ENCODE results near the gene GALM. TPM values are rescaled to one million over a fixed set of nuclear protein-coding genes. Genes with fewer than 3 reads are reported as not detected.

The GALM gene
- polyA plus RNA-seq, 3 donors, result 3.0 to 3.6 (median 3.1) TPM

GRCh38 chr2:38621018-38621417 is 44.9 kb upstream of the GALM start:
- H3K27me3 Mint-ChIP-seq (ENCODE audit: low read depth in 3 of 3), result peaks cover 0 to 16% (median 14%) of the 10 kb centered on the region in 3 donors
- no peak for DNase-seq

GRCh38 chr2:38622210-38622609 is 43.7 kb upstream of the GALM start:
- no peak overlapping the region for H3K9ac ChIP-seq (ENCODE audit: insufficient read depth, low read length, poor library complexity, severe bottlenecking)
- Mint-ChIP-seq H3K36me3 (peaks cover 0 to 2% of the 10 kb centered on the region in 2 donors), H3K4me1 (peaks cover 52% of the 10 kb centered on the region), H3K27ac (peak overlapping the region in 4 of 7 donors; percentile 14 to 77 (median 44)), H3K9me3 (no peaks in the 10 kb centered on the region), H3K4me3 (peak overlapping the region in 1 of 2 donors; percentile 66), H3K27me3 (ENCODE audit: low read depth in 3 of 3) (peaks cover 3 to 20% (median 17%) of the 10 kb centered on the region in 3 donors)
- H3K27me3 ChIP-seq (ENCODE audit: control insufficient read depth in 2 of 2, insufficient read depth in 2 of 2, low read length in 2 of 2), result peaks cover 3 to 10% of the 10 kb centered on the region in 2 donors
- peak overlapping the region; percentile 66 for H3K4me2 ChIP-seq (replicated peaks; ENCODE audit: extremely low read depth, low read length, poor library complexity, severe bottlenecking)
- no CpG with 5 or more reads among the region's 3 CpGs for WGBS (ENCODE audit: insufficient coverage)
- peaks cover 47 to 53% of the 10 kb centered on the region in 2 donors for H3K4me1 ChIP-seq (ENCODE audit: control insufficient read depth in 1 of 2, insufficient read depth in 2 of 2, low read length in 2 of 2)
- no peaks in the 10 kb centered on the region for H3K36me3 ChIP-seq (replicated peaks in 1 of 2; ENCODE audit: control insufficient read depth in 1 of 2, insufficient read depth in 2 of 2, low read length in 2 of 2)
- no peaks in the 10 kb centered on the region for H3K79me2 ChIP-seq (ENCODE audit: insufficient read depth, low read length)
- H3K4me3 ChIP-seq (replicated peaks in 1 of 3; ENCODE audit: low read depth in 2 of 3, low read length in 3 of 3), result peak overlapping the region in 1 of 3 experiments; percentile 48
- TF ChIP-seq CTCF (IDR thresholded peaks at IDR 0.05), result no peak
- no peak overlapping the region for H2AFZ ChIP-seq (ENCODE audit: insufficient read depth, low read depth, low read length, poor library complexity, severe bottlenecking)
- DNase-seq, result peak; percentile 77 to 88 (median 87)
- H3K27ac ChIP-seq (ENCODE audit: low read depth in 1 of 2, low read length in 2 of 2), result no peak overlapping the region
- intact Hi-C loops (cut with micrococcal nuclease), result no loop called here
- peaks cover 6% of the 10 kb centered on the region for H4K20me1 ChIP-seq (ENCODE audit: insufficient read depth, low read length)
- no peaks in the 10 kb centered on the region for H3K9me3 ChIP-seq (replicated peaks in 1 of 2; ENCODE audit: control insufficient read depth in 1 of 2, insufficient read depth in 1 of 2, low read length in 2 of 2)

More at GRCh38 chr2:38621018-38621417, 44.9 kb upstream of the GALM start:
- Histone ChIP-seq H3K27me3 (ENCODE audit: control insufficient read depth in 2 of 2, insufficient read depth in 2 of 2, low read length in 2 of 2) (peaks cover 0 to 5% of the 10 kb centered on the region in 2 donors), H3K4me1 (ENCODE audit: control insufficient read depth in 1 of 2, insufficient read depth in 2 of 2, low read length in 2 of 2) (peaks cover 47 to 53% of the 10 kb centered on the region in 2 donors), H3K9me3 (replicated peaks in 1 of 2; ENCODE audit: control insufficient read depth in 1 of 2, insufficient read depth in 1 of 2, low read length in 2 of 2) (no peaks in the 10 kb centered on the region), H3K4me3 (replicated peaks in 1 of 3; ENCODE audit: low read depth in 2 of 3, low read length in 3 of 3) (no peak overlapping the region), H3K4me2 (replicated peaks; ENCODE audit: extremely low read depth, low read length, poor library complexity, severe bottlenecking) (no peak overlapping the region), H2AFZ (ENCODE audit: insufficient read depth, low read depth, low read length, poor library complexity, severe bottlenecking) (no peak overlapping the region), H3K36me3 (replicated peaks in 1 of 2; ENCODE audit: control insufficient read depth in 1 of 2, insufficient read depth in 2 of 2, low read length in 2 of 2) (no peaks in the 10 kb centered on the region), H3K9ac (ENCODE audit: insufficient read depth, low read length, poor library complexity, severe bottlenecking) (no peak overlapping the region), H3K79me2 (ENCODE audit: insufficient read depth, low read length) (no peaks in the 10 kb centered on the region), H4K20me1 (ENCODE audit: insufficient read depth, low read length) (peaks cover 6% of the 10 kb centered on the region), H3K27ac (ENCODE audit: low read depth in 1 of 2, low read length in 2 of 2) (no peak overlapping the region)
- intact Hi-C loops (cut with micrococcal nuclease), result no loop called here
- peaks cover 0 to 2% of the 10 kb centered on the region in 2 donors for H3K36me3 Mint-ChIP-seq
- no peak overlapping the region for H3K4me3 Mint-ChIP-seq
- no peaks in the 10 kb centered on the region for H3K9me3 Mint-ChIP-seq
- no peak for TF ChIP-seq CTCF (IDR thresholded peaks at IDR 0.05)
- peak overlapping the region in 3 of 7 donors; percentile 3 to 61 (median 11) for H3K27ac Mint-ChIP-seq
- H3K4me1 Mint-ChIP-seq, result peaks cover 53% of the 10 kb centered on the region

All from CD14-positive monocyte (primary cell).